Endothelial cell of umbilical vein (primary cell): ENCODE measurements around the gene MCTP1. TPM values are rescaled to one million over a fixed set of nuclear protein-coding genes. Genes with fewer than 3 reads are reported as not detected.

Experiments used
- BruUV-seq: library from RNA; stranded (reverse); fragments of 400-500 nt; replicated peaks from 2 replicates; lab custom pipeline; 2021; lab: Mats Ljungman, UMichigan
- CTCF ChIA-PET: fragments of 300-600, 350-600 bp; sonication (Branson Sonifier 250); formaldehyde crosslinking; loops from one replicate; lab custom pipeline; 2021; ENCODE audit warnings: antibody characterized with exemption, inconsistent platforms; lab: Charles Lee
- POLR2A ChIA-PET: fragments of 300-600, 350-600 bp; sonication (Branson Sonifier 250); formaldehyde crosslinking; loops from one replicate; lab custom pipeline; 2021; ENCODE audit warnings: antibody characterized with exemption, inconsistent platforms; lab: Charles Lee
- DNase-seq: peaks from one replicate; pipeline ENCODE4 v3.0.0-alpha.2; 2011; ENCODE audit warnings: low read depth, low spot score
- FAIRE-seq: peaks from 2 replicates; lab custom pipeline; 2011; peaks lifted over from hg19 to GRCh38; lab: Jason Lieb, UNC
- H2AFZ ChIP-seq: 2 replicates; pipeline ENCODE4 v1.6.0; 2012; ENCODE audit warnings: low read depth, low read length, control low read depth, inconsistent platforms
- H3K27ac ChIP-seq: 2 replicates; pipeline ENCODE4 v1.5.1; 2011; ENCODE audit warnings: low read depth, mild to moderate bottlenecking, control low read depth, low read length, moderate library complexity; ENCODE audit not compliant: insufficient read depth
- H3K27me3 ChIP-seq, 2 experiments: 2 replicates each; pipeline versions ENCODE4 v1.6.0 to v1.6.1; 2011; ENCODE audit warnings: low read length in 2 of 2, mixed read lengths in 1 of 2; ENCODE audit not compliant: control insufficient read depth in 2 of 2, insufficient read depth in 2 of 2
- H3K36me3 ChIP-seq, 2 experiments: 2 replicates in 1 of 2; 3 replicates in 1 of 2; pipeline ENCODE4 v1.5.1; 2011; ENCODE audit warnings: low read length in 2 of 2, mild to moderate bottlenecking in 1 of 2, moderate library complexity in 1 of 2; ENCODE audit not compliant: control insufficient read depth in 2 of 2, insufficient read depth in 2 of 2; ENCODE audit errors: extremely low read depth in 1 of 2
- H3K4me1 ChIP-seq: 3 replicates; pipeline ENCODE4 v1.5.1; 2011; ENCODE audit warnings: mild to moderate bottlenecking, low read length; ENCODE audit not compliant: control insufficient read depth, insufficient read depth; ENCODE audit errors: extremely low read depth
- H3K4me2 ChIP-seq: 2 replicates; pipeline ENCODE4 v1.6.1; 2011; ENCODE audit warnings: low read length, control low read depth, mixed read lengths; ENCODE audit not compliant: insufficient read depth
- H3K4me3 ChIP-seq, 3 experiments: fragments of 200-600 bp in 1 of 3; sonication (generic), shearing (Covaris generic) in 1 of 3; replicated peaks in 1 of 3; 2 replicates each; pipeline ENCODE4 v1.5.1; 2011 to 2016; ENCODE audit warnings: control low read depth in 3 of 3, low read length in 3 of 3, mild to moderate bottlenecking in 2 of 3, inconsistent platforms in 1 of 3, low read depth in 1 of 3, moderate library complexity in 1 of 3; ENCODE audit not compliant: insufficient read depth in 1 of 3
- H3K79me2 ChIP-seq: 2 replicates; pipeline ENCODE4 v1.6.0; 2012; ENCODE audit warnings: low read length, inconsistent platforms; ENCODE audit not compliant: control insufficient read depth, insufficient read depth
- H3K9ac ChIP-seq: replicated peaks from 2 replicates; pipeline ENCODE3; 2011; ENCODE audit warnings: low read length, control low read depth; ENCODE audit not compliant: insufficient read depth; ENCODE audit errors: extremely low read depth
- H3K9me1 ChIP-seq: replicated peaks from 3 replicates; pipeline ENCODE4 v1.6.0; 2011; ENCODE audit warnings: mild to moderate bottlenecking, low read length; ENCODE audit not compliant: control insufficient read depth, insufficient read depth; ENCODE audit errors: extremely low read depth
- H3K9me3 ChIP-seq: replicated peaks from 2 replicates; pipeline ENCODE4 v1.5.1; 2012; ENCODE audit warnings: low read length, inconsistent platforms; ENCODE audit not compliant: control insufficient read depth, insufficient read depth
- H4K20me1 ChIP-seq: replicated peaks from 2 replicates; pipeline ENCODE3; 2011; ENCODE audit warnings: mild to moderate bottlenecking, low read length; ENCODE audit not compliant: control insufficient read depth, insufficient read depth; ENCODE audit errors: extremely low read depth
- CTCF ChIP-seq, 2 donors: IDR thresholded peaks; 1 replicate in 1 of 2; 2 replicates in 1 of 2; pipeline ENCODE4 v1.5.1; 2011; ENCODE audit warnings: low read length in 2 of 2, mild to moderate bottlenecking in 2 of 2, moderate library complexity in 2 of 2, control low read depth in 1 of 2, inconsistent platforms in 1 of 2, low read depth in 1 of 2; ENCODE audit not compliant: insufficient read depth in 1 of 2; ENCODE audit errors: extremely low read depth in 1 of 2
- EZH2 ChIP-seq: IDR thresholded peaks from 2 replicates; pipeline ENCODE4 v1.6.1; 2012; ENCODE audit warnings: borderline replicate concordance, low read depth, mild to moderate bottlenecking, moderate library complexity, low read length, inconsistent platforms; ENCODE audit not compliant: severe bottlenecking
- GATA2 ChIP-seq: IDR thresholded peaks from 2 replicates; pipeline ENCODE4 v1.7.0; 2011; ENCODE audit warnings: low read depth, mild to moderate bottlenecking, moderate library complexity, mixed read lengths, low read length; ENCODE audit not compliant: insufficient read length, insufficient read depth
- POLR2AphosphoS5 ChIP-seq: IDR thresholded peaks from 2 replicates; pipeline ENCODE4 v1.6.1; 2012; ENCODE audit warnings: low read depth, mild to moderate bottlenecking, control low read depth, low read length, moderate library complexity; ENCODE audit not compliant: insufficient read depth
- dilution Hi-C: fragments of 300-500 bp; cut with MboI; formaldehyde crosslinking; loops from one replicate; pipeline ENCODE4 v1.15.0; 2019; ENCODE audit warnings: low sequenced_read_pairs; ENCODE audit not compliant: extremely low pct_ligation_motif_present
- intact Hi-C: fragments of 100-400 bp; cut with micrococcal nuclease; formaldehyde crosslinking; loops from one replicate; pipeline ENCODE4 v1.10.0; 2022
- polyA plus RNA-seq, 4 experiments: library from polyadenylated mRNA; depleted of rRNA in 3 of 4; stranded (reverse) in 3 of 4; unstranded in 1 of 4; fragments of >200 nt; gene quantifications; 2 replicates each; pipeline versions ENCODE4 v1.2.1 to v1.2.3, GENCODE V29; 2011 to 2012; ENCODE audit warnings: missing spikeins in 1 of 4
- total RNA-seq: library from RNA; stranded (reverse); gene quantifications from 2 replicates; pipeline ENCODE4 v1.2.3, GENCODE V29; 2021

MCTP1 gene
- total and polyA plus RNA-seq, 2 donors (not counting 3 experiments of a cell fraction or from before 2014, with no cell fraction given), result 79.3 to 203 TPM

GRCh38 chr5:94893412-94894135 is 391.3 kb downstream of the MCTP1 start:
- ChIA-PET POLR2A (no interaction called here), CTCF (interaction anchor here (0.6 to 1.8 kb wide), 5 partner anchors 9 to 369 kb away, joined by 3 to 8 read pairs (median 3); no protein-coding TSS in a partner anchor)
- Histone ChIP-seq H3K4me1 (no peaks in the 10 kb centered on the region), H3K9me3 (no peaks in the 10 kb centered on the region), H3K27me3 (no peaks in the 10 kb centered on the region), H2AFZ (no peak overlapping the region), H3K79me2 (no peaks in the 10 kb centered on the region), H3K9me1 (no peaks in the 10 kb centered on the region), H3K9ac (no peak overlapping the region), H3K4me3 (no peak overlapping the region), H4K20me1 (no peaks in the 10 kb centered on the region), H3K27ac (no peak overlapping the region), H3K4me2 (no peak overlapping the region), H3K36me3 (peaks cover 7 to 8% of the 10 kb centered on the region in 2 experiments)
- TF ChIP-seq POLR2AphosphoS5 (no peak), EZH2 (no peak), GATA2 (no peak), CTCF (IDR thresholded peaks at IDR 0.05; ENCODE audit: extremely low read depth in 1 of 2, insufficient read depth in 1 of 2, low read depth in 1 of 2, low read length in 2 of 2) (no peak)
- FAIRE-seq, result no peak
- intact Hi-C loops (no loop called here), dilution Hi-C loops (no loop called here)
- BruUV-seq, result no TSS peak
- DNase-seq, result no peak
